Heart left ventricle (tissue), 16 donors: ENCODE measurements around the gene MRPL33. TPM values are rescaled to one million over a fixed set of nuclear protein-coding genes. Genes with fewer than 3 reads are reported as not detected.

Experiments used
- ATAC-seq, 4 donors: fragments of 200-7000 bp; cut with Tn5 transposase; one replicate each; pipeline ENCODE4 v1.9.1; 2020 to 2022; ENCODE audit warnings: moderate library complexity in 4 of 4, mild to moderate bottlenecking in 3 of 4, moderate number of reproducible peaks in 1 of 4
- DNase-seq, 5 donors: peaks; one replicate each; pipeline ENCODE4 v3.0.0-alpha.2; 2020
- H3K27ac ChIP-seq, 12 donors: fragments of 200-600 bp; sonication (generic) in 4 of 12; one replicate each; pipeline versions ENCODE4 v1.5.0 to v1.8.0; 2016 to 2022; ENCODE audit warnings: mild to moderate bottlenecking in 2 of 12
- H3K27me3 ChIP-seq, 9 donors: fragments of 200-600 bp; sonication (generic) in 2 of 9; one replicate each; pipeline versions ENCODE4 v1.5.1 to v1.8.0; 2016 to 2022; ENCODE audit warnings: mild to moderate bottlenecking in 3 of 9
- H3K36me3 ChIP-seq, 9 donors: fragments of 200-600 bp; sonication (generic) in 2 of 9; one replicate each; pipeline versions ENCODE4 v1.5.0 to v1.8.0; 2018 to 2022; ENCODE audit warnings: mild to moderate bottlenecking in 2 of 9
- H3K4me1 ChIP-seq, 12 donors: fragments of 200-600 bp; sonication (generic) in 4 of 12; one replicate each; pipeline versions ENCODE4 v1.5.0 to v1.8.0; 2016 to 2022; ENCODE audit warnings: mild to moderate bottlenecking in 3 of 12
- H3K4me3 ChIP-seq, 12 donors: fragments of 200-600 bp; sonication (generic) in 4 of 12; one replicate each; pipeline versions ENCODE4 v1.5.0 to v1.8.0; 2017 to 2022; ENCODE audit warnings: mild to moderate bottlenecking in 9 of 12, moderate library complexity in 4 of 12
- H3K9me3 ChIP-seq, 12 donors: fragments of 200-600 bp; sonication (generic) in 4 of 12; one replicate each; pipeline versions ENCODE4 v1.5.0 to v1.8.0; 2016 to 2022; ENCODE audit warnings: mild to moderate bottlenecking in 1 of 12
- CTCF ChIP-seq, 12 donors: fragments of 200-600 bp; sonication (generic) in 4 of 12; IDR thresholded peaks; one replicate each; pipeline versions ENCODE4 v1.5.0 to v1.8.0; 2018 to 2022; ENCODE audit warnings: antibody characterized with exemption in 12 of 12, mild to moderate bottlenecking in 5 of 12
- POLR2A ChIP-seq, 2 donors: fragments of 450-650 bp; IDR thresholded peaks; one replicate each; pipeline ENCODE4 v1.6.1; 2017; ENCODE audit warnings: antibody characterized with exemption in 2 of 2, mild to moderate bottlenecking in 2 of 2, moderate library complexity in 2 of 2
- WGBS, 4 donors: extraction: QIAGEN DNeasy Blood & Tissue Kit in 2 of 4; methylation state at CpG; one replicate each; pipeline versions ENCODE4 v1.1.5 to v1.1.7; 2013 to 2018; 5-methylcytosine and 5-hydroxymethylcytosine counted together
- intact Hi-C, 10 donors: fragments of 100-400 bp; cut with DNase I; formaldehyde crosslinking; loops; one replicate each; pipeline versions ENCODE4 v1.11.1 to v1.14.2; 2022
- polyA plus RNA-seq, 2 donors: library from polyadenylated mRNA; stranded (reverse); fragments of 200-250 nt; gene quantifications; one replicate each; pipeline ENCODE4 v1.2.3, GENCODE V29; 2013
- total RNA-seq, 9 donors: library from RNA; depleted of rRNA in 2 of 9; stranded (reverse); fragments of >200 nt in 2 of 9; fragmentation: NEBNext Ultra II Directional in 3 of 9; extraction: Animal tissue kit (Norgen Biotek cat#: 25700) in 3 of 9; gene quantifications; one replicate each; pipeline versions ENCODE4 v1.1.0 to v1.2.4, GENCODE V29; 2016 to 2023
- donor health status: ischemic (EF 13 %, LVEDD 7.1; RV severe dilation, severe dysfunction).
- donor health status: healthy with polysubstance abuse.
- donor health status: DM: no; HTN: yes; CAD: no.
- donor health status: DM: no; HTN: no; CAD: no.
- donor health status: ischemic (EF 25% LVEDD 6.9; RV normal size, moderate dysfunction).
- donor health status: ischemic (EF 25% LVEDD 5.7; RV mildly dilated, moderate dysfunction).
- donor health status: healthy.
- donor health status: DM: yes; HTN: yes; CAD: no.
- donor health status: ischemic (EF 35%, LVEDD 5.7; RV mildly dilated, moderate dysfunction).
- donor health status: nonischemic (EF 11% LVEDD 7.7; RV severe dilation, severe dysfunction).
- donor health status: DM: yes; HTN: yes; CAD: no.
- donor health status: PGD.
- donor health status: ischemic (EF 29% LVEDD 5.4; RV normal size, mild dysfunction).
- donor health status: nonischemic (EF 23%, LVEDD 6.1; RV moderate dilation, normal function).

The MRPL33 gene
- total and polyA plus RNA-seq, 11 donors = 163 to 901 (median 305) TPM

DNA sequence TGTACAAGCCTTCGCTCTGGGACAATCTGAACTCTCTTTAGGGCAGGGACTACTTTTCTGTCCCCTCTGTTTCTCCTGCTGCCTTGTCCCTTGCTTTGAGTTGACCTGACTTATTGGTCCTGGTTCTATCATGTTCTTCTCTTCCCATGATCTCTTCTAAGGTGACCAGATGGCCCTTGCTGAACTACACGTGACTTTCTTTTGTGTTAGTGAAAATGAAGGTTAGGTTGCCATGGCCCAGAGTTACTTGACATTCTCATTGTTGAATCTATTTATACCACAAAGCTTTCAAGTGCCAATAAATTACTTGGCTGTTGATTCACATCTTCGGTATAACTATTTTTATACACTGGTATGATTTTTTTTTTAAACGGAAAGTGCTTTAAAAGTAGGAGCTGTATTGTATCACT is 24.4 kb downstream of the MRPL33 start:
- DNase-seq = peak in 1 of 5 donors; percentile 46

DNA sequence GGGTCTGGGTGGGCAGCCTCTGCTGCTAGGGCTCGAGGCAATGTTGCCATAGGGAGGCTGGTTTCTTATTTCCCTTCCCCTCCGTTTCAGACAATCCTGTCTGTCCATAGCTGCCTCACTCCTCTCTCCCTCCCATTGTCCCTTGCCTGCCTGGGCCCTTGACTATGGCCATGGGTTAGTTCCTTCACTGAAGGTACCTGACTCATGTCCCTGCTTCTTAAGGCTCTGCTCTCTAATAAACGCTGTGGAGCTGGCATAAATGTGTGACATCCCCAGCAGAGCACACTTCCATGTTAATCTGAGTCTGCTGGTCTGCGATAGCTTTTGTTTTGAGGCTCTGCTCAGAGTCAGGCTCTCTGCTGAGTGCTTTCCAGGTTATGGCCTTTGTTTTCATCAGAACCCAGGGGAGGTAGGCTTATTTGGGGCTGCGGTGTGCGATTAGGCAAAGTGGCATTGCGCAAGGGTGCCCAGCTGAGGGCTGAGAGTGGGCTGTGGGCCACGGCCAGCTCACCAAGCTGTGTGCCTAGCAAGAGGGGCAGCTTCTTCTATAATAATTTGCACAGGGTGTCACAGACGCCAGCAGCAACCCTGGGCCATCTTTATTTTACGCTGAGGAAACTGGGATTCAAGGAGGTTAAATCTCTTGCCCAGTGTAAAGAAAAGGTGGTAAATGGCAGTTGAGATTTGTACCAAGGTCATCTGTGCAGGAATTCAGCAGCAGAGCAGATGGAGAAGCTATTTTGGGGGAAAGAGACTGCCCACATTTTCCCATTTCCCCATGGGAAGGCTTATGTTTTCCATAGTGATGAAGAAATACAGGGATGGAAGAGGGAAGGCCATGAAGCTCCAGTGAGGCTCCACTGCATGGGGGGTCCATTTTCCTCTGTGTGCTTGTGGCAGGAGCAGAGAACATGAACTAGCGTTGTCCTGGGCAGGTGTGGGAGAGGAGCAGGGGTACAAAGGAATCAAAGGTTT is 25.6 kb downstream of the MRPL33 start:
- DNase-seq (peak; percentile 30 to 84 (median 72)), ATAC-seq (peak; percentile 52 to 76 (median 75))
- intact Hi-C loops = loop anchor here in 6 of 10 donors (1.0 to 10.0 kb wide), 7 partner anchors 60 to 600 kb away; partner anchors contain the start of genes FOSL2 (in 2 of the 6), BABAM2 (in 1 of the 6) and RBKS (in 1 of the 6)
- H3K9me3 ChIP-seq = no peaks in the 10 kb centered on the region
- H3K4me3 ChIP-seq = no peak overlapping the region
- no peak for TF ChIP-seq CTCF (IDR thresholded peaks at IDR 0.05)
- peak in 1 of 2 donors; percentile 40 for TF ChIP-seq POLR2A (IDR thresholded peaks at IDR 0.05)
- 62 to 74% (median 69%) methylated on average over 10 to 11 of the region's 11 CpGs for WGBS, 4 donors
- H3K27ac ChIP-seq = peak overlapping the region; percentile 77 to 98 (median 91)
- no peaks in the 10 kb centered on the region for H3K27me3 ChIP-seq
- H3K4me1 ChIP-seq = peaks cover 5 to 65% (median 48%) of the 10 kb centered on the region in 12 donors
- H3K36me3 ChIP-seq = no peaks in the 10 kb centered on the region

More for the DNA sequence above, 24.4 kb downstream of the MRPL33 start:
- WGBS, 4 donors = 13 to 21% (median 16%) methylated on average over 4 of the region's 4 CpGs
- Histone ChIP-seq H3K9me3 (no peaks in the 10 kb centered on the region), H3K27me3 (no peaks in the 10 kb centered on the region), H3K36me3 (no peaks in the 10 kb centered on the region), H3K4me1 (peaks cover 5 to 62% (median 47%) of the 10 kb centered on the region in 12 donors), H3K27ac (peak overlapping the region; percentile 77 to 98 (median 88)), H3K4me3 (no peak overlapping the region)
- no peak for TF ChIP-seq CTCF (IDR thresholded peaks at IDR 0.05)
- TF ChIP-seq POLR2A (IDR thresholded peaks at IDR 0.05) = no peak
- ATAC-seq = peak; percentile 48 to 74 (median 69)
- intact Hi-C loops = loop anchor here in 6 of 10 donors (1.0 to 10.0 kb wide), 7 partner anchors 19 to 601 kb away; partner anchors contain the start of gene FOSL2 (in 2 of the 6)

- no peak for TF ChIP-seq CTCF (IDR thresholded peaks at IDR 0.05)
- TF ChIP-seq POLR2A (IDR thresholded peaks at IDR 0.05) = no peak
- peaks cover 5 to 64% (median 48%) of the 10 kb centered on the region in 12 donors for H3K4me1 ChIP-seq
- no peak overlapping the region for H3K4me3 ChIP-seq
- H3K27ac ChIP-seq = peak overlapping the region; percentile 77 to 98 (median 91)
- intact Hi-C loops = loop anchor here in 6 of 10 donors (1.0 to 10.0 kb wide), 6 partner anchors 61 to 599 kb away; partner anchors contain the start of genes FOSL2 (in 2 of the 6), BABAM2 (in 1 of the 6) and RBKS (in 1 of the 6)
- no peaks in the 10 kb centered on the region for H3K36me3 ChIP-seq
- WGBS, 4 donors = 91 to 94% (median 91%) methylated on average over 4 of the region's 4 CpGs
- H3K9me3 ChIP-seq = no peaks in the 10 kb centered on the region
- DNase-seq (no peak), ATAC-seq (no peak)
- H3K27me3 ChIP-seq = no peaks in the 10 kb centered on the region
Measured at GRCh38 chr2:27797841-27798240, 26.3 kb downstream of the MRPL33 start.

GRCh38 chr2:27798486-27798885 is 27.0 kb downstream of the MRPL33 start:
- no peaks in the 10 kb centered on the region for H3K36me3 ChIP-seq
- H3K9me3 ChIP-seq = no peaks in the 10 kb centered on the region
- DNase-seq (no peak), ATAC-seq (no peak)
- peaks cover 5 to 64% (median 48%) of the 10 kb centered on the region in 12 donors for H3K4me1 ChIP-seq
- 85 to 91% (median 88%) methylated on average over 7 of the region's 7 CpGs for WGBS, 4 donors
- H3K4me3 ChIP-seq = no peak overlapping the region
- H3K27me3 ChIP-seq = no peaks in the 10 kb centered on the region
- intact Hi-C loops = loop anchor here in 5 of 10 donors (5.0 to 10.0 kb wide), 5 partner anchors 61 to 599 kb away; partner anchors contain the start of gene FOSL2 (in 2 of the 5)
- H3K27ac ChIP-seq = peak overlapping the region in 11 of 12 donors; percentile 16 to 98 (median 89)
- TF ChIP-seq CTCF (IDR thresholded peaks at IDR 0.05) (no peak), POLR2A (IDR thresholded peaks at IDR 0.05) (no peak)
